Measurements from ENCODE around the gene BRMS1. TPM values are rescaled to one million over a fixed set of nuclear protein-coding genes. Genes with fewer than 3 reads are reported as not detected.

BRMS1 gene
- total and polyA plus RNA-seq, 2 experiments from 2014 or later = 46.2 to 65.9 TPM

- TF ChIP-seq EZH2 (IDR thresholded peaks at IDR 0.05; ENCODE audit: insufficient read depth, poor library complexity, severe bottlenecking) (no peak), EZH2phosphoT487 (IDR thresholded peaks at IDR 0.05; ENCODE audit: insufficient read depth, low read depth) (no peak)
- Histone ChIP-seq H3F3A (ENCODE audit: insufficient read depth) (peaks cover 21% of the 10 kb centered on the region), H3K9me2 (ENCODE audit: insufficient read depth) (no peaks in the 10 kb centered on the region), H3K27me3 (replicated peaks; ENCODE audit: insufficient read depth) (no peaks in the 10 kb centered on the region), H3K4me2 (ENCODE audit: unreplicated experiment) (peak within 1 kb of the TSS; percentile 85), H3K9ac (peak within 1 kb of the TSS; percentile 82), H3K79me2 (ENCODE audit: insufficient read depth) (peaks cover 26% of the 10 kb centered on the region), H3K27ac (peak within 1 kb of the TSS; percentile 73), H3K4me3 (peak within 1 kb of the TSS; percentile 91), H3K4me1 (ENCODE audit: insufficient read depth) (peaks cover 16% of the 10 kb centered on the region; the same call in 1 of the 2 replicates), H3K9me3 (ENCODE audit: low read depth) (no peaks in the 10 kb centered on the region), H4K20me1 (ENCODE audit: insufficient read depth) (no peaks in the 10 kb centered on the region), H2AFZ (peak within 1 kb of the TSS; percentile 93), H3K36me3 (ENCODE audit: low read depth) (no peaks in the 10 kb centered on the region)
- in situ Hi-C loops (cut with MboI) = no loop called here
- WGBS, 2 experiments (ENCODE audit: low coverage in 1 of 2, low lambda C conversion rate in 2 of 2, missing lambda C conversion rate in 2 of 2) = 2% methylated on average over 57 to 60 of the region's 101 CpGs
- peak; percentile 90 for DNase-seq
Observed at GRCh38 chr11:66347425-66348276, 2.7 kb upstream of the BRMS1 start, which contains the start of gene B4GAT1. Gene B4GAT1 (minus strand): TSS chr11:66347629. CDS start chr11:66347545, 84 bp downstream.

- peak; percentile 51 for DNase-seq
- in situ Hi-C loops (cut with MboI) = no loop called here
- peak overlapping the region; percentile 93 for H2AFZ ChIP-seq
- no peaks in the 10 kb centered on the region for H3K27me3 ChIP-seq (replicated peaks; ENCODE audit: insufficient read depth)
- H4K20me1 ChIP-seq (ENCODE audit: insufficient read depth) = no peaks in the 10 kb centered on the region
- peak overlapping the region; percentile 81 for H3K4me3 ChIP-seq
- no peak for TF ChIP-seq EZH2 (IDR thresholded peaks at IDR 0.05; ENCODE audit: insufficient read depth, poor library complexity, severe bottlenecking)
- TF ChIP-seq EZH2phosphoT487 (IDR thresholded peaks at IDR 0.05; ENCODE audit: insufficient read depth, low read depth) = no peak
- H3K9ac ChIP-seq = peak overlapping the region; percentile 94
- H3K9me3 ChIP-seq (ENCODE audit: low read depth) = no peaks in the 10 kb centered on the region
- peaks cover 16% of the 10 kb centered on the region; the same call in 1 of the 2 replicates for H3K4me1 ChIP-seq (ENCODE audit: insufficient read depth)
- H3F3A ChIP-seq (ENCODE audit: insufficient read depth) = peaks cover 21% of the 10 kb centered on the region
- H3K4me2 ChIP-seq (ENCODE audit: unreplicated experiment) = peak overlapping the region; percentile 85
- 29 to 31% methylated on average over 63 to 66 of the region's 68 CpGs for WGBS, 2 experiments (ENCODE audit: low coverage in 1 of 2, low lambda C conversion rate in 2 of 2, missing lambda C conversion rate in 2 of 2)
- H3K27ac ChIP-seq = peak overlapping the region; percentile 38
- H3K36me3 ChIP-seq (ENCODE audit: low read depth) = no peaks in the 10 kb centered on the region
- H3K79me2 ChIP-seq (ENCODE audit: insufficient read depth) = peaks cover 30% of the 10 kb centered on the region
- no peaks in the 10 kb centered on the region for H3K9me2 ChIP-seq (ENCODE audit: insufficient read depth)
Observed at GRCh38 chr11:66346476-66347424, 1.8 kb upstream of the BRMS1 start.

GRCh38 chr11:66345316-66345649, 379 bp upstream of the BRMS1 start:
- Histone ChIP-seq H2AFZ (peak overlapping the region; percentile 96), H3K79me2 (ENCODE audit: insufficient read depth) (peaks cover 30% of the 10 kb centered on the region), H3K4me2 (ENCODE audit: unreplicated experiment) (peak overlapping the region; percentile 85), H3K9ac (peak overlapping the region; percentile 94), H3K4me3 (peak overlapping the region; percentile 95), H3K4me1 (ENCODE audit: insufficient read depth) (peaks cover 16% of the 10 kb centered on the region; the same call in 1 of the 2 replicates), H3F3A (ENCODE audit: insufficient read depth) (peaks cover 21% of the 10 kb centered on the region), H3K27ac (peak overlapping the region; percentile 87), H3K27me3 (replicated peaks; ENCODE audit: insufficient read depth) (no peaks in the 10 kb centered on the region), H3K9me2 (ENCODE audit: insufficient read depth) (no peaks in the 10 kb centered on the region), H3K9me3 (ENCODE audit: low read depth) (no peaks in the 10 kb centered on the region), H4K20me1 (ENCODE audit: insufficient read depth) (no peaks in the 10 kb centered on the region), H3K36me3 (ENCODE audit: low read depth) (no peaks in the 10 kb centered on the region)
- no peak for TF ChIP-seq EZH2phosphoT487 (IDR thresholded peaks at IDR 0.05; ENCODE audit: insufficient read depth, low read depth)
- TF ChIP-seq EZH2 (IDR thresholded peaks at IDR 0.05; ENCODE audit: insufficient read depth, poor library complexity, severe bottlenecking) = no peak
- 2 to 4% methylated on average over 7 of the region's 7 CpGs for WGBS, 2 experiments (ENCODE audit: low coverage in 1 of 2, low lambda C conversion rate in 2 of 2, missing lambda C conversion rate in 2 of 2)
- DNase-seq = no peak
- in situ Hi-C loops (cut with MboI) = no loop called here

- WGBS, 2 experiments (ENCODE audit: low coverage in 1 of 2, low lambda C conversion rate in 2 of 2, missing lambda C conversion rate in 2 of 2) = 87 to 88% methylated on average over 8 of the region's 8 CpGs
- Histone ChIP-seq H2AFZ (no peak overlapping the region), H3K4me3 (no peak overlapping the region), H3K9me2 (ENCODE audit: insufficient read depth) (no peaks in the 10 kb centered on the region), H3K27me3 (replicated peaks; ENCODE audit: insufficient read depth) (no peaks in the 10 kb centered on the region), H3K4me1 (ENCODE audit: insufficient read depth) (peaks cover 14% of the 10 kb centered on the region; the same call in 1 of the 2 replicates), H3K27ac (no peak overlapping the region), H3K9me3 (ENCODE audit: low read depth) (no peaks in the 10 kb centered on the region), H3K79me2 (ENCODE audit: insufficient read depth) (peaks cover 30% of the 10 kb centered on the region), H3K36me3 (ENCODE audit: low read depth) (no peaks in the 10 kb centered on the region), H3K9ac (0 out of 2 replicates have a peak overlapping the region, but pooled peaks have one; percentile 94), H3F3A (ENCODE audit: insufficient read depth) (peaks cover 12% of the 10 kb centered on the region), H4K20me1 (ENCODE audit: insufficient read depth) (no peaks in the 10 kb centered on the region), H3K4me2 (ENCODE audit: unreplicated experiment) (no peak overlapping the region)
- in situ Hi-C loops (cut with MboI) = no loop called here
- no peak for DNase-seq
- no peak for TF ChIP-seq EZH2 (IDR thresholded peaks at IDR 0.05; ENCODE audit: insufficient read depth, poor library complexity, severe bottlenecking)
- TF ChIP-seq EZH2phosphoT487 (IDR thresholded peaks at IDR 0.05; ENCODE audit: insufficient read depth, low read depth) = no peak
Observed at GRCh38 chr11:66343176-66343575, 1.7 kb downstream of the BRMS1 start.
